Medulla oblongata (tissue), 1 donor: ENCODE results near the gene SHISAL1.
"Not testable (repeated sequence)": the region's sequence is repeated elsewhere in the genome, so short reads cannot be mapped to it uniquely, and the experiment has no call there.

Source experiments
- DNase-seq: peaks from one replicate; pipeline ENCODE4 v3.0.0-alpha.2; 2015; ENCODE audit errors: extremely low spot score

SHISAL1 gene

GRCh38 chr22:44261164-44261860 lies 51.4 kb downstream of the SHISAL1 start:
- DNase-seq: no peak

- DNase-seq: no peak
Observed at GRCh38 chr22:44260216-44261035, 52.3 kb downstream of the SHISAL1 start.

- DNase-seq: no peak
Observed at GRCh38 chr22:44259366-44260215, 53.2 kb downstream of the SHISAL1 start.

GRCh38 chr22:44256556-44257485 lies 55.9 kb downstream of the SHISAL1 start:
- no peak for DNase-seq

- no peak for DNase-seq
Observed at GRCh38 chr22:44256085-44256484, 56.7 kb downstream of the SHISAL1 start.

GRCh38 chr22:44254811-44255210 lies 57.9 kb downstream of the SHISAL1 start:
- no peak for DNase-seq

GRCh38 chr22:44249376-44250147 lies 63.2 kb downstream of the SHISAL1 start:
- DNase-seq: no peak

GRCh38 chr22:44248926-44249325 lies 63.8 kb downstream of the SHISAL1 start:
- no peak for DNase-seq

GRCh38 chr22:44247923-44248892 lies 64.5 kb downstream of the SHISAL1 start:
- DNase-seq: no peak

- DNase-seq: no peak
Observed at GRCh38 chr22:44247346-44247745, 65.4 kb downstream of the SHISAL1 start.

- DNase-seq: no peak
Observed at GRCh38 chr22:44246615-44247326, 66.0 kb downstream of the SHISAL1 start.

GRCh38 chr22:44245867-44246266 lies 66.9 kb downstream of the SHISAL1 start:
- DNase-seq: no peak

GRCh38 chr22:44245438-44245837 lies 67.3 kb downstream of the SHISAL1 start:
- no peak for DNase-seq

- no peak for DNase-seq
Observed at GRCh38 chr22:44244265-44244822, 68.4 kb downstream of the SHISAL1 start.

GRCh38 chr22:44243761-44244160 lies 69.0 kb downstream of the SHISAL1 start:
- DNase-seq: no peak

- DNase-seq: no peak
Observed at GRCh38 chr22:44242946-44243724, 69.6 kb downstream of the SHISAL1 start.

- not testable (repeated sequence) for DNase-seq
Observed at GRCh38 chr22:44241121-44241520, 71.6 kb downstream of the SHISAL1 start.
